ENCODE results near the gene OCA2. TPM values are rescaled to one million over a fixed set of nuclear protein-coding genes. Genes with fewer than 3 reads are reported as not detected.
A peak's percentile ranks its signal among the peaks of the same experiment; 100 is the strongest.

The OCA2 gene
- total and polyA plus RNA-seq, 4 donors, result 0.49 to 23.0 (median 2.3) TPM

GRCh38 chr15:28112101-28112760 lies 13.1 kb upstream of the OCA2 start:
- Histone ChIP-seq H3K4me3 (no peak overlapping the region), H3K27me3 (ENCODE audit: control insufficient read depth in 3 of 3, insufficient read depth in 3 of 3, low read length in 2 of 3) (no peaks in the 10 kb centered on the region), H3K9ac (ENCODE audit: insufficient read depth in 1 of 2, low read length in 2 of 2) (no peak overlapping the region), H3K9me3 (ENCODE audit: control insufficient read depth in 4 of 4, insufficient read depth in 3 of 4, low read length in 3 of 4) (no peaks in the 10 kb centered on the region), H3K27ac (ENCODE audit: low read depth in 1 of 2, low read length in 1 of 2) (no peak overlapping the region), H3K36me3 (ENCODE audit: control insufficient read depth in 4 of 4, insufficient read depth in 4 of 4, low read length in 4 of 4) (peaks cover 13 to 53% (median 39%) of the 10 kb centered on the region in 4 donors), H3K4me1 (ENCODE audit: control insufficient read depth in 5 of 5, insufficient read depth in 5 of 5, low read length in 5 of 5) (peaks cover 0 to 25% (median 5%) of the 10 kb centered on the region in 5 donors)
- TF ChIP-seq CTCF (IDR thresholded peaks at IDR 0.05; ENCODE audit: control extremely low read depth, extremely low read depth), result no peak
- 97 to 98% methylated on average over 20 of the region's 20 CpGs for WGBS, 2 donors
- no peak for DNase-seq
- no peak for ATAC-seq (ENCODE audit: insufficient read depth, low FRiP score)

GRCh38 chr15:28111543-28111942 lies 12.4 kb upstream of the OCA2 start:
- H3K9me3 ChIP-seq (ENCODE audit: control insufficient read depth in 4 of 4, insufficient read depth in 3 of 4, low read length in 3 of 4), result no peaks in the 10 kb centered on the region
- ATAC-seq (ENCODE audit: insufficient read depth, low FRiP score) (no peak), DNase-seq (peak; percentile 59 to 81 (median 65))
- H3K9ac ChIP-seq (ENCODE audit: insufficient read depth in 1 of 2, low read length in 2 of 2), result no peak overlapping the region
- H3K4me3 ChIP-seq, result no peak overlapping the region
- WGBS, 2 donors, result 92 to 96% methylated on average over 26 of the region's 26 CpGs
- H3K27me3 ChIP-seq (ENCODE audit: control insufficient read depth in 3 of 3, insufficient read depth in 3 of 3, low read length in 2 of 3), result no peaks in the 10 kb centered on the region
- peaks cover 0 to 28% (median 5%) of the 10 kb centered on the region in 5 donors for H3K4me1 ChIP-seq (ENCODE audit: control insufficient read depth in 5 of 5, insufficient read depth in 5 of 5, low read length in 5 of 5)
- TF ChIP-seq CTCF (IDR thresholded peaks at IDR 0.05; ENCODE audit: control extremely low read depth, extremely low read depth), result no peak
- no peak overlapping the region for H3K27ac ChIP-seq (ENCODE audit: low read depth in 1 of 2, low read length in 1 of 2)
- H3K36me3 ChIP-seq (ENCODE audit: control insufficient read depth in 4 of 4, insufficient read depth in 4 of 4, low read length in 4 of 4), result peaks cover 10 to 48% (median 34%) of the 10 kb centered on the region in 4 donors

- ATAC-seq (ENCODE audit: insufficient read depth, low FRiP score), result no peak
- peaks cover 10 to 40% (median 30%) of the 10 kb centered on the region in 4 donors for H3K36me3 ChIP-seq (ENCODE audit: control insufficient read depth in 4 of 4, insufficient read depth in 4 of 4, low read length in 4 of 4)
- TF ChIP-seq CTCF (IDR thresholded peaks at IDR 0.05; ENCODE audit: control extremely low read depth, extremely low read depth), result no peak
- DNase-seq, result peak in 1 of 3 donors; percentile 36
- 65 to 77% methylated on average over 7 of the region's 7 CpGs for WGBS, 2 donors
- no peak overlapping the region for H3K27ac ChIP-seq (ENCODE audit: low read depth in 1 of 2, low read length in 1 of 2)
- no peaks in the 10 kb centered on the region for H3K9me3 ChIP-seq (ENCODE audit: control insufficient read depth in 4 of 4, insufficient read depth in 3 of 4, low read length in 3 of 4)
- H3K27me3 ChIP-seq (ENCODE audit: control insufficient read depth in 3 of 3, insufficient read depth in 3 of 3, low read length in 2 of 3), result peaks cover 0 to 10% (median 0%) of the 10 kb centered on the region in 3 donors
- no peak overlapping the region for H3K4me3 ChIP-seq
- peaks cover 4 to 30% (median 7%) of the 10 kb centered on the region in 5 donors for H3K4me1 ChIP-seq (ENCODE audit: control insufficient read depth in 5 of 5, insufficient read depth in 5 of 5, low read length in 5 of 5)
- no peak overlapping the region for H3K9ac ChIP-seq (ENCODE audit: insufficient read depth in 1 of 2, low read length in 2 of 2)
These were observed 11.4 kb upstream of the OCA2 start for GRCh38 chr15:28110481-28110881.

Measured in lung (tissue), 12 donors.